Endothelial cell of umbilical vein (primary cell): ENCODE measurements around the gene EMC9. TPM values are rescaled to one million over a fixed set of nuclear protein-coding genes. Genes with fewer than 3 reads are reported as not detected.

Experiments
- BruUV-seq: library from RNA; stranded (reverse); fragments of 400-500 nt; replicated peaks from 2 replicates; lab custom pipeline; 2021; lab: Mats Ljungman, UMichigan
- CTCF ChIA-PET: fragments of 300-600, 350-600 bp; sonication (Branson Sonifier 250); formaldehyde crosslinking; loops from one replicate; lab custom pipeline; 2021; ENCODE audit warnings: antibody characterized with exemption, inconsistent platforms; lab: Charles Lee
- POLR2A ChIA-PET: fragments of 300-600, 350-600 bp; sonication (Branson Sonifier 250); formaldehyde crosslinking; loops from one replicate; lab custom pipeline; 2021; ENCODE audit warnings: antibody characterized with exemption, inconsistent platforms; lab: Charles Lee
- DNase-seq: peaks from one replicate; pipeline ENCODE4 v3.0.0-alpha.2; 2011; ENCODE audit warnings: low read depth, low spot score
- FAIRE-seq: peaks from 2 replicates; lab custom pipeline; 2011; peaks lifted over from hg19 to GRCh38; lab: Jason Lieb, UNC
- H2AFZ ChIP-seq: 2 replicates; pipeline ENCODE4 v1.6.0; 2012; ENCODE audit warnings: low read depth, low read length, control low read depth, inconsistent platforms
- H3K27ac ChIP-seq: 2 replicates; pipeline ENCODE4 v1.5.1; 2011; ENCODE audit warnings: low read depth, mild to moderate bottlenecking, control low read depth, low read length, moderate library complexity; ENCODE audit not compliant: insufficient read depth
- H3K27me3 ChIP-seq, 2 experiments: 2 replicates each; pipeline versions ENCODE4 v1.6.0 to v1.6.1; 2011; ENCODE audit warnings: low read length in 2 of 2, mixed read lengths in 1 of 2; ENCODE audit not compliant: control insufficient read depth in 2 of 2, insufficient read depth in 2 of 2
- H3K36me3 ChIP-seq, 2 experiments: 2 replicates in 1 of 2; 3 replicates in 1 of 2; pipeline ENCODE4 v1.5.1; 2011; ENCODE audit warnings: low read length in 2 of 2, mild to moderate bottlenecking in 1 of 2, moderate library complexity in 1 of 2; ENCODE audit not compliant: control insufficient read depth in 2 of 2, insufficient read depth in 2 of 2; ENCODE audit errors: extremely low read depth in 1 of 2
- H3K4me1 ChIP-seq: 3 replicates; pipeline ENCODE4 v1.5.1; 2011; ENCODE audit warnings: mild to moderate bottlenecking, low read length; ENCODE audit not compliant: control insufficient read depth, insufficient read depth; ENCODE audit errors: extremely low read depth
- H3K4me2 ChIP-seq: 2 replicates; pipeline ENCODE4 v1.6.1; 2011; ENCODE audit warnings: low read length, control low read depth, mixed read lengths; ENCODE audit not compliant: insufficient read depth
- H3K4me3 ChIP-seq, 3 experiments: fragments of 200-600 bp in 1 of 3; sonication (generic), shearing (Covaris generic) in 1 of 3; replicated peaks in 1 of 3; 2 replicates each; pipeline ENCODE4 v1.5.1; 2011 to 2016; ENCODE audit warnings: control low read depth in 3 of 3, low read length in 3 of 3, mild to moderate bottlenecking in 2 of 3, inconsistent platforms in 1 of 3, low read depth in 1 of 3, moderate library complexity in 1 of 3; ENCODE audit not compliant: insufficient read depth in 1 of 3
- H3K79me2 ChIP-seq: 2 replicates; pipeline ENCODE4 v1.6.0; 2012; ENCODE audit warnings: low read length, inconsistent platforms; ENCODE audit not compliant: control insufficient read depth, insufficient read depth
- H3K9ac ChIP-seq: replicated peaks from 2 replicates; pipeline ENCODE3; 2011; ENCODE audit warnings: low read length, control low read depth; ENCODE audit not compliant: insufficient read depth; ENCODE audit errors: extremely low read depth
- H3K9me1 ChIP-seq: replicated peaks from 3 replicates; pipeline ENCODE4 v1.6.0; 2011; ENCODE audit warnings: mild to moderate bottlenecking, low read length; ENCODE audit not compliant: control insufficient read depth, insufficient read depth; ENCODE audit errors: extremely low read depth
- H3K9me3 ChIP-seq: replicated peaks from 2 replicates; pipeline ENCODE4 v1.5.1; 2012; ENCODE audit warnings: low read length, inconsistent platforms; ENCODE audit not compliant: control insufficient read depth, insufficient read depth
- H4K20me1 ChIP-seq: replicated peaks from 2 replicates; pipeline ENCODE3; 2011; ENCODE audit warnings: mild to moderate bottlenecking, low read length; ENCODE audit not compliant: control insufficient read depth, insufficient read depth; ENCODE audit errors: extremely low read depth
- CTCF ChIP-seq, 2 donors: IDR thresholded peaks; 1 replicate in 1 of 2; 2 replicates in 1 of 2; pipeline ENCODE4 v1.5.1; 2011; ENCODE audit warnings: low read length in 2 of 2, mild to moderate bottlenecking in 2 of 2, moderate library complexity in 2 of 2, control low read depth in 1 of 2, inconsistent platforms in 1 of 2, low read depth in 1 of 2; ENCODE audit not compliant: insufficient read depth in 1 of 2; ENCODE audit errors: extremely low read depth in 1 of 2
- EZH2 ChIP-seq: IDR thresholded peaks from 2 replicates; pipeline ENCODE4 v1.6.1; 2012; ENCODE audit warnings: borderline replicate concordance, low read depth, mild to moderate bottlenecking, moderate library complexity, low read length, inconsistent platforms; ENCODE audit not compliant: severe bottlenecking
- FOS ChIP-seq: IDR thresholded peaks from 2 replicates; pipeline ENCODE4 v1.6.1; 2011; ENCODE audit warnings: mild to moderate bottlenecking, low read length, moderate library complexity, borderline replicate concordance; ENCODE audit not compliant: insufficient read depth
- GATA2 ChIP-seq: IDR thresholded peaks from 2 replicates; pipeline ENCODE4 v1.7.0; 2011; ENCODE audit warnings: low read depth, mild to moderate bottlenecking, moderate library complexity, mixed read lengths, low read length; ENCODE audit not compliant: insufficient read length, insufficient read depth
- JUN ChIP-seq: IDR thresholded peaks from 2 replicates; pipeline ENCODE4 v1.6.1; 2011; ENCODE audit warnings: borderline replicate concordance, low read depth; ENCODE audit not compliant: insufficient read length, insufficient read depth
- MAX ChIP-seq: IDR thresholded peaks from 2 replicates; pipeline ENCODE4 v1.6.1; 2011; ENCODE audit not compliant: insufficient read depth, insufficient read length
- MYC ChIP-seq: IDR thresholded peaks from one replicate; pipeline ENCODE4 v1.6.1; 2011; ENCODE audit warnings: mild to moderate bottlenecking, low read depth, low read length
- POLR2A ChIP-seq: IDR thresholded peaks from 2 replicates; pipeline ENCODE4 v1.6.1; 2012; ENCODE audit warnings: low read depth, mild to moderate bottlenecking, control low read depth, low read length
- POLR2AphosphoS5 ChIP-seq: IDR thresholded peaks from 2 replicates; pipeline ENCODE4 v1.6.1; 2012; ENCODE audit warnings: low read depth, mild to moderate bottlenecking, control low read depth, low read length, moderate library complexity; ENCODE audit not compliant: insufficient read depth
- dilution Hi-C: fragments of 300-500 bp; cut with MboI; formaldehyde crosslinking; loops from one replicate; pipeline ENCODE4 v1.15.0; 2019; ENCODE audit warnings: low sequenced_read_pairs; ENCODE audit not compliant: extremely low pct_ligation_motif_present
- intact Hi-C: fragments of 100-400 bp; cut with micrococcal nuclease; formaldehyde crosslinking; loops from one replicate; pipeline ENCODE4 v1.10.0; 2022
- polyA plus RNA-seq, 4 experiments: library from polyadenylated mRNA; depleted of rRNA in 3 of 4; stranded (reverse) in 3 of 4; unstranded in 1 of 4; fragments of >200 nt; gene quantifications; 2 replicates each; pipeline versions ENCODE4 v1.2.1 to v1.2.3, GENCODE V29; 2011 to 2012; ENCODE audit warnings: missing spikeins in 1 of 4
- total RNA-seq: library from RNA; stranded (reverse); gene quantifications from 2 replicates; pipeline ENCODE4 v1.2.3, GENCODE V29; 2021

The EMC9 gene
- total and polyA plus RNA-seq, 2 donors (not counting 3 experiments of a cell fraction or from before 2014, with no cell fraction given), result 21.8 to 31.8 TPM

- no peaks in the 10 kb centered on the region for H3K4me1 ChIP-seq
- BruUV-seq, result no TSS peak
- H3K4me2 ChIP-seq, result no peak overlapping the region
- H3K4me3 ChIP-seq, result no peak overlapping the region
- FAIRE-seq (no peak), DNase-seq (no peak)
- no peak overlapping the region for H3K27ac ChIP-seq
- no peak overlapping the region for H3K9ac ChIP-seq
- CTCF ChIA-PET, result no interaction called here
- H2AFZ ChIP-seq, result no peak overlapping the region
- no peaks in the 10 kb centered on the region for H3K9me1 ChIP-seq
- POLR2A ChIA-PET, result no interaction called here
- no peaks in the 10 kb centered on the region for H3K9me3 ChIP-seq
- no peaks in the 10 kb centered on the region for H3K27me3 ChIP-seq
- H4K20me1 ChIP-seq, result no peaks in the 10 kb centered on the region
- dilution Hi-C loops, result no loop called here
- no peaks in the 10 kb centered on the region for H3K79me2 ChIP-seq
- intact Hi-C loops, result no loop called here
- TF ChIP-seq MAX (no peak), FOS (no peak), CTCF (IDR thresholded peaks at IDR 0.05; ENCODE audit: extremely low read depth in 1 of 2, insufficient read depth in 1 of 2, low read depth in 1 of 2, low read length in 2 of 2) (no peak), GATA2 (no peak), MYC (no peak), EZH2 (no peak), POLR2A (no peak), JUN (no peak), POLR2AphosphoS5 (no peak)
- peaks cover 11 to 38% of the 10 kb centered on the region in 2 experiments for H3K36me3 ChIP-seq
Observed at GRCh38 chr14:24121210-24121609, 20.2 kb downstream of the EMC9 start.
